CD4-positive, alpha-beta T cell (primary cell): ENCODE results near the gene EYA2. TPM values are rescaled to one million over a fixed set of nuclear protein-coding genes. Genes with fewer than 3 reads are reported as not detected.

Experiments
- ATAC-seq: fragments of 200-7000 bp; cut with Tn5 transposase; one replicate; pipeline ENCODE4 v1.10.0; 2022; ENCODE audit warnings: mild to moderate bottlenecking; ENCODE audit not compliant: poor library complexity
- CTCF ChIA-PET: fragments of 350-600 bp; sonication (Branson Sonifier 250); formaldehyde crosslinking; loops from one replicate; lab custom pipeline; 2021; ENCODE audit warnings: antibody characterized with exemption, inconsistent platforms; lab: Charles Lee
- POLR2A ChIA-PET: fragments of 350-600 bp; sonication (Branson Sonifier 250); formaldehyde crosslinking; loops from one replicate; lab custom pipeline; 2021; ENCODE audit warnings: antibody characterized with exemption, inconsistent platforms; lab: Charles Lee
- DNase-seq, 14 experiments: peaks; one replicate each; pipeline ENCODE4 v3.0.0-alpha.2; 2013 to 2020; ENCODE audit warnings: mixed read lengths in 2 of 14
- H3K27ac ChIP-seq, 2 donors: one replicate each; pipeline versions ENCODE4 v1.5.1 to v1.7.0; 2013; ENCODE audit warnings: low read length in 2 of 2, low read depth in 1 of 2, mild to moderate bottlenecking in 1 of 2
- H3K27me3 ChIP-seq, 2 experiments: 1 replicate in 1 of 2; 2 replicates in 1 of 2; pipeline versions ENCODE4 v1.6.1 to v1.7.0; 2013; ENCODE audit warnings: low read length in 2 of 2, control low read depth in 1 of 2, mild to moderate bottlenecking in 1 of 2, moderate library complexity in 1 of 2; ENCODE audit not compliant: insufficient read depth in 2 of 2, control insufficient read depth in 1 of 2
- H3K36me3 ChIP-seq: one replicate; pipeline ENCODE4 v1.6.1; 2013; ENCODE audit warnings: low read length, control low read depth; ENCODE audit not compliant: insufficient read depth
- H3K4me1 ChIP-seq: one replicate; pipeline ENCODE4 v1.6.1; 2013; ENCODE audit warnings: low read length, control low read depth; ENCODE audit not compliant: insufficient read depth
- H3K4me3 ChIP-seq: one replicate; pipeline ENCODE4 v1.5.1; 2013; ENCODE audit warnings: mild to moderate bottlenecking, low read length, moderate library complexity
- H3K9me3 ChIP-seq, 2 experiments: 1 replicate in 1 of 2; 2 replicates in 1 of 2; pipeline versions ENCODE4 v1.6.1 to v1.7.0; 2013; ENCODE audit warnings: low read length in 2 of 2, mild to moderate bottlenecking in 2 of 2, control low read depth in 1 of 2, moderate library complexity in 1 of 2; ENCODE audit not compliant: control insufficient read depth in 1 of 2, insufficient read depth in 1 of 2
- H3K27ac Mint-ChIP-seq: one replicate; pipeline ENCODE4 v1.8.0; 2020; ENCODE audit warnings: mixed read lengths
- H3K27me3 Mint-ChIP-seq: one replicate; pipeline ENCODE4 v1.8.0; 2021; ENCODE audit warnings: mixed read lengths
- H3K36me3 Mint-ChIP-seq: one replicate; pipeline ENCODE4 v1.8.0; 2021; ENCODE audit warnings: low read depth, mixed read lengths
- H3K4me1 Mint-ChIP-seq: one replicate; pipeline ENCODE4 v1.8.0; 2021; ENCODE audit warnings: low read depth, mixed read lengths
- H3K4me3 Mint-ChIP-seq: one replicate; pipeline ENCODE4 v1.8.0; 2020; ENCODE audit warnings: mild to moderate bottlenecking, mixed read lengths
- H3K9me3 Mint-ChIP-seq: one replicate; pipeline ENCODE4 v1.8.0; 2020; ENCODE audit warnings: mixed read lengths
- CTCF ChIP-seq: fragments of 200-600 bp; IDR thresholded peaks from one replicate; pipeline ENCODE4 v1.8.0; 2022; ENCODE audit warnings: antibody characterized with exemption, mild to moderate bottlenecking
- intact Hi-C, 2 experiments: fragments of 100-400 bp; cut with DNase I in 1 of 2; cut with micrococcal nuclease in 1 of 2; formaldehyde crosslinking; loops; one replicate each; pipeline versions ENCODE4 v1.15.1 to v1.9.0; 2023 to 2025; cut with DNase I, micrococcal nuclease
- total RNA-seq, 174 experiments: library from RNA in 2 of 174; stranded (reverse) in 2 of 174; gene quantifications; one replicate each; pipeline ENCODE4 v1.2.3 and lab custom pipeline; 2021 to 2026

The EYA2 gene
- total RNA-seq, 2 experiments from 2014 or later = not detected

GRCh38 chr20:47136782-47137181 lies 242.1 kb downstream of the EYA2 start:
- no peak for TF ChIP-seq CTCF
- Mint-ChIP-seq H3K4me3 (no peak overlapping the region), H3K36me3 (no peaks in the 10 kb centered on the region), H3K9me3 (no peaks in the 10 kb centered on the region), H3K4me1 (no peaks in the 10 kb centered on the region), H3K27ac (no peak overlapping the region), H3K27me3 (peaks cover 7% of the 10 kb centered on the region)
- Histone ChIP-seq H3K9me3 (no peaks in the 10 kb centered on the region), H3K27ac (no peak overlapping the region), H3K4me1 (no peaks in the 10 kb centered on the region), H3K27me3 (peaks cover 0 to 4% of the 10 kb centered on the region in 2 experiments), H3K36me3 (no peaks in the 10 kb centered on the region), H3K4me3 (no peak overlapping the region)
- ATAC-seq = no peak
- intact Hi-C loops = no loop called here
- CTCF ChIA-PET = interaction anchor here (0.6 kb wide), 1 partner anchor 11 kb away, joined by 3 read pairs; no protein-coding TSS in a partner anchor
- POLR2A ChIA-PET = no interaction called here
- DNase-seq = no peak

- CTCF ChIA-PET = interaction anchor here (0.6 kb wide), 1 partner anchor 10 kb away, joined by 3 read pairs; no protein-coding TSS in a partner anchor
- no peak for ATAC-seq
- intact Hi-C loops = no loop called here
Measured at GRCh38 chr20:47137231-47137870, 242.7 kb downstream of the EYA2 start.

GRCh38 chr20:47139934-47140535 lies 245.4 kb downstream of the EYA2 start:
- no peak overlapping the region for H3K4me3 ChIP-seq
- POLR2A ChIA-PET = no interaction called here
- Mint-ChIP-seq H3K36me3 (no peaks in the 10 kb centered on the region), H3K27me3 (peaks cover 12% of the 10 kb centered on the region), H3K4me3 (no peak overlapping the region), H3K27ac (no peak overlapping the region), H3K4me1 (no peaks in the 10 kb centered on the region), H3K9me3 (no peaks in the 10 kb centered on the region)
- no peak for TF ChIP-seq CTCF
- intact Hi-C loops = no loop called here
- peaks cover 0 to 2% of the 10 kb centered on the region in 2 experiments for H3K27me3 ChIP-seq
- CTCF ChIA-PET = no interaction called here
- H3K36me3 ChIP-seq = no peaks in the 10 kb centered on the region
- no peak for DNase-seq
- no peaks in the 10 kb centered on the region for H3K9me3 ChIP-seq
- no peak for ATAC-seq
- H3K4me1 ChIP-seq = no peaks in the 10 kb centered on the region
- no peak overlapping the region for H3K27ac ChIP-seq

More at GRCh38 chr20:47137231-47137870, 242.7 kb downstream of the EYA2 start:
- H3K4me1 ChIP-seq = no peaks in the 10 kb centered on the region
- no peaks in the 10 kb centered on the region for H3K9me3 ChIP-seq
- POLR2A ChIA-PET = no interaction called here
- no peak overlapping the region for H3K27ac Mint-ChIP-seq
- peaks cover 13% of the 10 kb centered on the region for H3K27me3 Mint-ChIP-seq
- H3K4me3 ChIP-seq = no peak overlapping the region
- H3K27me3 ChIP-seq = peaks cover 0 to under 1% of the 10 kb centered on the region in 2 experiments
- DNase-seq = no peak
- no peak overlapping the region for H3K27ac ChIP-seq
- TF ChIP-seq CTCF = no peak
- no peaks in the 10 kb centered on the region for H3K9me3 Mint-ChIP-seq
- H3K4me3 Mint-ChIP-seq = no peak overlapping the region
- no peaks in the 10 kb centered on the region for H3K36me3 ChIP-seq
- H3K4me1 Mint-ChIP-seq = no peaks in the 10 kb centered on the region
- H3K36me3 Mint-ChIP-seq = no peaks in the 10 kb centered on the region
